Measurements from ENCODE around the gene ZKSCAN1. TPM values are rescaled to one million over a fixed set of nuclear protein-coding genes. Genes with fewer than 3 reads are reported as not detected.

ZKSCAN1 gene
- total and polyA plus RNA-seq, 2 donors (not counting 1 experiment from before 2014, with no cell fraction given) = 12.9 to 97.4 TPM

GRCh38 chr7:100074841-100075240 is 59.4 kb downstream of the ZKSCAN1 start:
- intact Hi-C loops (cut with micrococcal nuclease) = no loop called here
- DNase-seq (no peak), ATAC-seq (ENCODE audit: low read depth) (no peak)
- no peak overlapping the region for H3K4me2 ChIP-seq (replicated peaks; ENCODE audit: low read depth, low read length, poor library complexity, severe bottlenecking)
- H4K20me1 ChIP-seq (ENCODE audit: control insufficient read depth, insufficient read depth, low read length, poor library complexity, severe bottlenecking) = peaks cover 18% of the 10 kb centered on the region
- H3K79me2 ChIP-seq (ENCODE audit: control insufficient read depth, insufficient read depth, low read length) = peaks cover 14% of the 10 kb centered on the region
- CTCF ChIA-PET = no interaction called here
- H3K27ac Mint-ChIP-seq = no peak overlapping the region
- H3K36me3 ChIP-seq (replicated peaks in 1 of 2; ENCODE audit: control extremely low read depth in 1 of 2, control insufficient read depth in 1 of 2, extremely low read depth in 1 of 2, insufficient read depth in 2 of 2, low read length in 1 of 2) = peaks cover 28 to 81% of the 10 kb centered on the region in 2 experiments
- no peak overlapping the region for H3K9ac ChIP-seq (ENCODE audit: low read length)
- no peaks in the 10 kb centered on the region for H3K27me3 Mint-ChIP-seq
- TF ChIP-seq CTCF (IDR thresholded peaks at IDR 0.05) (no peak), EZH2 (IDR thresholded peaks at IDR 0.05; ENCODE audit: borderline replicate concordance, insufficient read depth, low read depth, low read length, poor library complexity, severe bottlenecking) (no peak)
- H3K4me1 ChIP-seq (ENCODE audit: control insufficient read depth in 2 of 2, insufficient read depth in 2 of 2, low read length in 2 of 2) = no peaks in the 10 kb centered on the region
- peaks cover 14% of the 10 kb centered on the region for H3K9me3 Mint-ChIP-seq (ENCODE audit: insufficient read depth)
- H3K4me1 Mint-ChIP-seq = peaks cover 9% of the 10 kb centered on the region
- no peak overlapping the region for H3K4me3 Mint-ChIP-seq
- H3K9me3 ChIP-seq (ENCODE audit: control extremely low read depth in 1 of 3, control insufficient read depth in 2 of 3, insufficient read depth in 1 of 3, low read length in 2 of 3) = peaks cover 1 to 38% (median 26%) of the 10 kb centered on the region in 3 donors
- H3K27me3 ChIP-seq (replicated peaks in 1 of 4; ENCODE audit: control extremely low read depth in 1 of 4, control insufficient read depth in 3 of 4, insufficient read depth in 4 of 4, low read length in 3 of 4) = no peaks in the 10 kb centered on the region
- no peak overlapping the region for H2AFZ ChIP-seq (ENCODE audit: insufficient read depth, low read depth, low read length, poor library complexity, severe bottlenecking)
- no peak overlapping the region for H3K4me3 ChIP-seq (ENCODE audit: control extremely low read depth in 1 of 5, extremely low read depth in 1 of 5, insufficient read depth in 1 of 5, low read depth in 2 of 5, low read length in 4 of 5)
- WGBS (ENCODE audit: insufficient coverage) = 98% methylated on average over 5 of the region's 7 CpGs
- POLR2A ChIA-PET = no interaction called here
- no peak overlapping the region for H3K27ac ChIP-seq (ENCODE audit: low read length in 2 of 2)

GRCh38 chr7:100075418-100075817 is 60.0 kb downstream of the ZKSCAN1 start:
- intact Hi-C loops (cut with micrococcal nuclease) = no loop called here
- H3K27ac Mint-ChIP-seq = no peak overlapping the region
- no peak overlapping the region for H3K4me3 Mint-ChIP-seq
- H3K27me3 Mint-ChIP-seq = no peaks in the 10 kb centered on the region
- Histone ChIP-seq H3K9me3 (ENCODE audit: control extremely low read depth in 1 of 3, control insufficient read depth in 2 of 3, insufficient read depth in 1 of 3, low read length in 2 of 3) (peaks cover 1 to 32% (median 21%) of the 10 kb centered on the region in 3 donors), H3K79me2 (ENCODE audit: control insufficient read depth, insufficient read depth, low read length) (peaks cover 19% of the 10 kb centered on the region), H3K4me2 (replicated peaks; ENCODE audit: low read depth, low read length, poor library complexity, severe bottlenecking) (no peak overlapping the region), H3K9ac (ENCODE audit: low read length) (no peak overlapping the region), H3K27ac (ENCODE audit: low read length in 2 of 2) (no peak overlapping the region), H3K4me1 (ENCODE audit: control insufficient read depth in 2 of 2, insufficient read depth in 2 of 2, low read length in 2 of 2) (peaks cover 0 to 2% of the 10 kb centered on the region in 2 donors), H3K36me3 (replicated peaks in 1 of 2; ENCODE audit: control extremely low read depth in 1 of 2, control insufficient read depth in 1 of 2, extremely low read depth in 1 of 2, insufficient read depth in 2 of 2, low read length in 1 of 2) (peaks cover 28 to 75% of the 10 kb centered on the region in 2 experiments), H4K20me1 (ENCODE audit: control insufficient read depth, insufficient read depth, low read length, poor library complexity, severe bottlenecking) (peaks cover 24% of the 10 kb centered on the region), H2AFZ (ENCODE audit: insufficient read depth, low read depth, low read length, poor library complexity, severe bottlenecking) (no peak overlapping the region), H3K4me3 (ENCODE audit: control extremely low read depth in 1 of 5, extremely low read depth in 1 of 5, insufficient read depth in 1 of 5, low read depth in 2 of 5, low read length in 4 of 5) (no peak overlapping the region), H3K27me3 (replicated peaks in 1 of 4; ENCODE audit: control extremely low read depth in 1 of 4, control insufficient read depth in 3 of 4, insufficient read depth in 4 of 4, low read length in 3 of 4) (no peaks in the 10 kb centered on the region)
- H3K9me3 Mint-ChIP-seq (ENCODE audit: insufficient read depth) = peaks cover 14% of the 10 kb centered on the region
- peaks cover 14% of the 10 kb centered on the region for H3K4me1 Mint-ChIP-seq
- no peak for DNase-seq
- ChIA-PET CTCF (interaction anchor here (0.7 kb wide), 1 partner anchor 59 kb away, joined by 5 read pairs; no protein-coding TSS in a partner anchor), POLR2A (no interaction called here)
- no peak for ATAC-seq (ENCODE audit: low read depth)
- TF ChIP-seq EZH2 (IDR thresholded peaks at IDR 0.05; ENCODE audit: borderline replicate concordance, insufficient read depth, low read depth, low read length, poor library complexity, severe bottlenecking) = no peak
- no peak for TF ChIP-seq CTCF (IDR thresholded peaks at IDR 0.05)
- WGBS (ENCODE audit: insufficient coverage) = 93% methylated on average over 6 of the region's 6 CpGs

Measured in B cell (primary cell).